Neural progenitor cell (in vitro differentiated cells): ENCODE data around the gene RUSC2.

Experiments used
- CTCF ChIP-seq: fragments of 200-600 bp; sonication (generic); IDR thresholded peaks from 2 replicates; pipeline ENCODE4 v1.5.1; 2017; ENCODE audit warnings: antibody characterized with exemption, mild to moderate bottlenecking
- EZH2 ChIP-seq: fragments of 200-600 bp; sonication (generic); IDR thresholded peaks from 2 replicates; pipeline ENCODE4 v1.6.1; 2017; ENCODE audit warnings: antibody characterized with exemption, mild to moderate bottlenecking, moderate library complexity
- EZH2phosphoT487 ChIP-seq: fragments of 200-600 bp; sonication (generic); IDR thresholded peaks from 2 replicates; pipeline ENCODE4 v1.6.1; 2017; ENCODE audit warnings: antibody characterized with exemption

GRCh38 chr9:35522700-35523099, 32.8 kb downstream of the RUSC2 start:
- TF ChIP-seq CTCF: no peak
- no peak for TF ChIP-seq EZH2phosphoT487
- no peak for TF ChIP-seq EZH2
